HG02973 (cell line): ENCODE measurements around the gene MYH7B.
A peak's percentile ranks its signal among the peaks of the same experiment; 100 is the strongest.

Experiments used
- ATAC-seq: cut with Tn5 transposase; IDR thresholded peaks from one replicate; pipeline ENCODE4 v1.9.1; 2021; ENCODE audit warnings: moderate library complexity; ENCODE audit not compliant: unreplicated experiment

Gene MYH7B

GRCh38 chr20:34943808-34944567 is 11.7 kb upstream of the MYH7B start:
- ATAC-seq, result no peak

GRCh38 chr20:34945315-34946077 is 10.2 kb upstream of the MYH7B start:
- no peak for ATAC-seq

GRCh38 chr20:34946661-34947060 is 9.0 kb upstream of the MYH7B start:
- ATAC-seq, result no peak

- no peak for ATAC-seq
These were observed 8.3 kb upstream of the MYH7B start for GRCh38 chr20:34947336-34947735.

- no peak for ATAC-seq
These were observed 7.6 kb upstream of the MYH7B start for GRCh38 chr20:34948030-34948429.

- ATAC-seq, result no peak
These were observed 6.5 kb upstream of the MYH7B start for GRCh38 chr20:34949120-34949519.

GRCh38 chr20:34951252-34951651 is 4.4 kb upstream of the MYH7B start:
- no peak for ATAC-seq

- ATAC-seq, result no peak
These were observed 4.0 kb upstream of the MYH7B start for GRCh38 chr20:34951652-34952051.

GRCh38 chr20:34952671-34953070 is 3.0 kb upstream of the MYH7B start:
- no peak for ATAC-seq

GRCh38 chr20:34953960-34954359 is 1.7 kb upstream of the MYH7B start:
- ATAC-seq, result no peak

- peak; percentile 12 for ATAC-seq
These were observed 801 bp upstream of the MYH7B start for GRCh38 chr20:34954904-34955230.

GRCh38 chr20:34956041-34956458 is 382 bp downstream of the MYH7B start:
- ATAC-seq, result no peak

GRCh38 chr20:34956751-34957472 is 1.2 kb downstream of the MYH7B start:
- no peak for ATAC-seq

- ATAC-seq, result no peak
These were observed 8.8 kb downstream of the MYH7B start for GRCh38 chr20:34964486-34964885.

GRCh38 chr20:34965051-34965450 is 9.4 kb downstream of the MYH7B start:
- ATAC-seq, result no peak

GRCh38 chr20:34967421-34967820 is 11.8 kb downstream of the MYH7B start:
- no peak for ATAC-seq

GRCh38 chr20:34968042-34968775 is 12.5 kb downstream of the MYH7B start:
- no peak for ATAC-seq

GRCh38 chr20:34970193-34970840 is 14.6 kb downstream of the MYH7B start:
- no peak for ATAC-seq

- ATAC-seq, result no peak
These were observed 15.3 kb downstream of the MYH7B start for GRCh38 chr20:34970846-34971560.
